AG04449 (cell line): Measurements from ENCODE around the gene ZNF385B.

Experiments used
- CTCF ChIA-PET: fragments of 350-600 bp; formaldehyde crosslinking; extraction: SDS; loops from one replicate; lab custom pipeline; 2021; ENCODE audit warnings: antibody characterized with exemption; lab: Yijun Ruan, JAX
- POLR2A ChIA-PET: fragments of 400-600, 350-600 bp; formaldehyde crosslinking; extraction: SDS; loops from one replicate; lab custom pipeline; 2020; ENCODE audit warnings: antibody characterized with exemption, inconsistent platforms; lab: Yijun Ruan, JAX
- DNase-seq: peaks from one replicate; pipeline ENCODE4 v3.0.0-alpha.2; 2010; ENCODE audit warnings: low read depth, low spot score
- H3K4me3 ChIP-seq: 2 replicates; pipeline ENCODE4 v1.5.1; 2011; ENCODE audit warnings: low read depth, mild to moderate bottlenecking, control low read depth, low read length
- CTCF ChIP-seq: IDR thresholded peaks from one replicate; pipeline ENCODE4 v1.5.1; 2011; ENCODE audit warnings: mild to moderate bottlenecking, moderate library complexity, low read length, control low read depth, inconsistent platforms; ENCODE audit not compliant: insufficient read depth; ENCODE audit errors: missing control alignments

ZNF385B gene

GRCh38 chr2:179479947-179480346, 381.5 kb downstream of the ZNF385B start:
- ChIA-PET POLR2A (no interaction called here), CTCF (interaction anchor here (1.2 kb wide), 1 partner anchor 10 kb away, joined by 3 read pairs; no protein-coding TSS in a partner anchor)
- H3K4me3 ChIP-seq = no peak overlapping the region
- TF ChIP-seq CTCF = no peak
- no peak for DNase-seq

GRCh38 chr2:179478771-179479170, 382.6 kb downstream of the ZNF385B start:
- no peak for DNase-seq
- POLR2A ChIA-PET = no interaction called here
- TF ChIP-seq CTCF = no peak
- CTCF ChIA-PET = no interaction called here
- no peak overlapping the region for H3K4me3 ChIP-seq

- no peak for TF ChIP-seq CTCF
- ChIA-PET CTCF (interaction anchor here (1.6 kb wide), 1 partner anchor 9 kb away, joined by 3 read pairs; no protein-coding TSS in a partner anchor), POLR2A (no interaction called here)
- no peak for DNase-seq
- H3K4me3 ChIP-seq = no peak overlapping the region
These were observed 390.4 kb downstream of the ZNF385B start for GRCh38 chr2:179470992-179471391.

GRCh38 chr2:179470089-179470488, 391.3 kb downstream of the ZNF385B start:
- CTCF ChIA-PET = interaction anchor here (1.6 kb wide), 1 partner anchor 10 kb away, joined by 3 read pairs; no protein-coding TSS in a partner anchor
- POLR2A ChIA-PET = no interaction called here
- no peak for TF ChIP-seq CTCF
- no peak overlapping the region for H3K4me3 ChIP-seq
- no peak for DNase-seq

GRCh38 chr2:179467960-179468359, 393.5 kb downstream of the ZNF385B start:
- CTCF ChIA-PET = no interaction called here
- POLR2A ChIA-PET = no interaction called here
- H3K4me3 ChIP-seq = no peak overlapping the region
- no peak for TF ChIP-seq CTCF
- no peak for DNase-seq

GRCh38 chr2:179467111-179467510, 394.3 kb downstream of the ZNF385B start:
- CTCF ChIA-PET = no interaction called here

More at GRCh38 chr2:179467111-179467510, 394.3 kb downstream of the ZNF385B start:
- TF ChIP-seq CTCF = no peak
- POLR2A ChIA-PET = interaction anchor here (0.6 kb wide), 1 partner anchor 11 kb away, joined by 3 read pairs; no protein-coding TSS in a partner anchor
- no peak for DNase-seq
- H3K4me3 ChIP-seq = no peak overlapping the region
